Mucosa of stomach (tissue), 1 donor: ENCODE results near the gene NDUFA13.

Experiments
- H3K27me3 ChIP-seq: one replicate; pipeline ENCODE4 v1.7.0; 2013; ENCODE audit warnings: mild to moderate bottlenecking, low read length; ENCODE audit not compliant: control insufficient read depth, insufficient read depth
- H3K36me3 ChIP-seq: one replicate; pipeline ENCODE4 v1.7.0; 2013; ENCODE audit warnings: low read length; ENCODE audit not compliant: control insufficient read depth, insufficient read depth
- H3K4me1 ChIP-seq: one replicate; pipeline ENCODE4 v1.7.0; 2013; ENCODE audit warnings: mild to moderate bottlenecking, low read length; ENCODE audit not compliant: control insufficient read depth, insufficient read depth
- H3K4me3 ChIP-seq: one replicate; pipeline ENCODE4 v1.7.0; 2013; ENCODE audit warnings: low read length
- H3K9ac ChIP-seq: one replicate; pipeline ENCODE4 v1.7.0; 2013; ENCODE audit warnings: mild to moderate bottlenecking, low read length, moderate library complexity
- H3K9me3 ChIP-seq: one replicate; pipeline ENCODE4 v1.7.0; 2013; ENCODE audit warnings: mild to moderate bottlenecking, low read length, moderate library complexity; ENCODE audit not compliant: control insufficient read depth
- donor health status: Pancreatic carcinoma.

Gene NDUFA13

GRCh38 chr19:19505669-19506326, 10.2 kb upstream of the NDUFA13 start:
- no peaks in the 10 kb centered on the region for H3K4me1 ChIP-seq
- H3K9ac ChIP-seq = no peak overlapping the region
- no peaks in the 10 kb centered on the region for H3K27me3 ChIP-seq
- no peak overlapping the region for H3K4me3 ChIP-seq
- peaks cover 6% of the 10 kb centered on the region for H3K36me3 ChIP-seq
- no peaks in the 10 kb centered on the region for H3K9me3 ChIP-seq

GRCh38 chr19:19506592-19506991, 9.4 kb upstream of the NDUFA13 start:
- no peaks in the 10 kb centered on the region for H3K27me3 ChIP-seq
- H3K4me1 ChIP-seq = no peaks in the 10 kb centered on the region
- peaks cover 6% of the 10 kb centered on the region for H3K36me3 ChIP-seq
- H3K9me3 ChIP-seq = no peaks in the 10 kb centered on the region
- no peak overlapping the region for H3K9ac ChIP-seq
- no peak overlapping the region for H3K4me3 ChIP-seq

GRCh38 chr19:19507354-19507753, 8.7 kb upstream of the NDUFA13 start:
- H3K9ac ChIP-seq = no peak overlapping the region
- no peaks in the 10 kb centered on the region for H3K27me3 ChIP-seq
- H3K9me3 ChIP-seq = no peaks in the 10 kb centered on the region
- peaks cover 3% of the 10 kb centered on the region for H3K4me1 ChIP-seq
- H3K36me3 ChIP-seq = peaks cover 6% of the 10 kb centered on the region
- no peak overlapping the region for H3K4me3 ChIP-seq

- peaks cover 6% of the 10 kb centered on the region for H3K36me3 ChIP-seq
- no peak overlapping the region for H3K4me3 ChIP-seq
- no peaks in the 10 kb centered on the region for H3K27me3 ChIP-seq
- H3K9me3 ChIP-seq = no peaks in the 10 kb centered on the region
- H3K9ac ChIP-seq = no peak overlapping the region
- H3K4me1 ChIP-seq = peaks cover 3% of the 10 kb centered on the region
Observed at GRCh38 chr19:19508217-19508616, 7.8 kb upstream of the NDUFA13 start.

GRCh38 chr19:19510432-19510831, 5.6 kb upstream of the NDUFA13 start:
- H3K9me3 ChIP-seq = no peaks in the 10 kb centered on the region
- H3K4me3 ChIP-seq = no peak overlapping the region
- no peaks in the 10 kb centered on the region for H3K27me3 ChIP-seq
- H3K36me3 ChIP-seq = no peaks in the 10 kb centered on the region
- peaks cover 4% of the 10 kb centered on the region for H3K4me1 ChIP-seq
- no peak overlapping the region for H3K9ac ChIP-seq

- Histone ChIP-seq H3K27me3 (no peaks in the 10 kb centered on the region), H3K36me3 (no peaks in the 10 kb centered on the region), H3K4me1 (peaks cover 7% of the 10 kb centered on the region), H3K9me3 (no peaks in the 10 kb centered on the region), H3K9ac (no peak overlapping the region), H3K4me3 (no peak overlapping the region)
Observed at GRCh38 chr19:19513682-19514081, 2.3 kb upstream of the NDUFA13 start.

GRCh38 chr19:19514215-19514657, 1.8 kb upstream of the NDUFA13 start:
- Histone ChIP-seq H3K9me3 (no peaks in the 10 kb centered on the region), H3K4me3 (no peak overlapping the region), H3K27me3 (no peaks in the 10 kb centered on the region), H3K4me1 (peaks cover 7% of the 10 kb centered on the region), H3K9ac (no peak overlapping the region), H3K36me3 (no peaks in the 10 kb centered on the region)

- Histone ChIP-seq H3K4me3 (peak within 1 kb of the TSS; percentile 97), H3K27me3 (no peaks in the 10 kb centered on the region), H3K9me3 (no peaks in the 10 kb centered on the region), H3K9ac (peak within 1 kb of the TSS; percentile 95), H3K4me1 (peaks cover 7% of the 10 kb centered on the region), H3K36me3 (no peaks in the 10 kb centered on the region)
Observed at GRCh38 chr19:19514881-19515641, 964 bp upstream of the NDUFA13 start, which contains the start of gene TSSK6. Gene TSSK6, minus strand, starts transcription at chr19:19515548. Its CDS starts 121 bp downstream, at chr19:19515427.

- no peaks in the 10 kb centered on the region for H3K27me3 ChIP-seq
- no peaks in the 10 kb centered on the region for H3K9me3 ChIP-seq
- H3K4me1 ChIP-seq = peaks cover 5% of the 10 kb centered on the region
- no peak overlapping the region for H3K4me3 ChIP-seq
- H3K9ac ChIP-seq = peak overlapping the region; percentile 95
- H3K36me3 ChIP-seq = no peaks in the 10 kb centered on the region
Observed at GRCh38 chr19:19517235-19517619, 1.2 kb downstream of the NDUFA13 start.

- Histone ChIP-seq H3K36me3 (no peaks in the 10 kb centered on the region), H3K4me1 (no peaks in the 10 kb centered on the region), H3K4me3 (no peak overlapping the region), H3K9ac (no peak overlapping the region), H3K9me3 (no peaks in the 10 kb centered on the region), H3K27me3 (no peaks in the 10 kb centered on the region)
Observed at GRCh38 chr19:19520989-19521388, 5.0 kb downstream of the NDUFA13 start.

GRCh38 chr19:19523177-19523576, 7.2 kb downstream of the NDUFA13 start:
- H3K36me3 ChIP-seq = peaks cover 7% of the 10 kb centered on the region
- H3K27me3 ChIP-seq = no peaks in the 10 kb centered on the region
- H3K9ac ChIP-seq = no peak overlapping the region
- no peaks in the 10 kb centered on the region for H3K9me3 ChIP-seq
- H3K4me3 ChIP-seq = no peak overlapping the region
- no peaks in the 10 kb centered on the region for H3K4me1 ChIP-seq

GRCh38 chr19:19524053-19524452, 8.0 kb downstream of the NDUFA13 start:
- Histone ChIP-seq H3K4me3 (no peak overlapping the region), H3K9me3 (no peaks in the 10 kb centered on the region), H3K4me1 (no peaks in the 10 kb centered on the region), H3K9ac (no peak overlapping the region), H3K27me3 (no peaks in the 10 kb centered on the region), H3K36me3 (peaks cover 8% of the 10 kb centered on the region)
